ENCODE measurements around the gene DICER1.

GRCh38 chr14:95070748-95071435, 86.4 kb downstream of the DICER1 start:
- no peak for TF ChIP-seq CTCF (IDR thresholded peaks at IDR 0.05)
- TF ChIP-seq POLR2A (IDR thresholded peaks at IDR 0.05): no peak
